ENCODE results near the gene SLC8A2. TPM values are rescaled to one million over a fixed set of nuclear protein-coding genes. Genes with fewer than 3 reads are reported as not detected.

Gene SLC8A2
- total and polyA plus RNA-seq, 2 of the 8 experiments (the other 6 are each of a cell fraction or from before 2014, with no cell fraction given), result 7.3 to 12.4 TPM

- TF ChIP-seq E2F6 (IDR thresholded peaks at IDR 0.05), result no peak
- TF ChIP-seq NANOG (IDR thresholded peaks at IDR 0.05; ENCODE audit: insufficient read depth, low read depth, low read length, poor library complexity, severe bottlenecking), result no peak
- TF ChIP-seq TAF7 (optimal IDR thresholded peaks at IDR 0.05; ENCODE audit: borderline replicate concordance, low read depth, low read length), result no peak
Measured at GRCh38 chr19:47491358-47492136, 19.9 kb upstream of the SLC8A2 start (continued).
